ENCODE results near the gene ADCY1. TPM values are rescaled to one million over a fixed set of nuclear protein-coding genes. Genes with fewer than 3 reads are reported as not detected.

The ADCY1 gene
- polyA plus RNA-seq, 1 experiment, result 0.26 TPM

DNA sequence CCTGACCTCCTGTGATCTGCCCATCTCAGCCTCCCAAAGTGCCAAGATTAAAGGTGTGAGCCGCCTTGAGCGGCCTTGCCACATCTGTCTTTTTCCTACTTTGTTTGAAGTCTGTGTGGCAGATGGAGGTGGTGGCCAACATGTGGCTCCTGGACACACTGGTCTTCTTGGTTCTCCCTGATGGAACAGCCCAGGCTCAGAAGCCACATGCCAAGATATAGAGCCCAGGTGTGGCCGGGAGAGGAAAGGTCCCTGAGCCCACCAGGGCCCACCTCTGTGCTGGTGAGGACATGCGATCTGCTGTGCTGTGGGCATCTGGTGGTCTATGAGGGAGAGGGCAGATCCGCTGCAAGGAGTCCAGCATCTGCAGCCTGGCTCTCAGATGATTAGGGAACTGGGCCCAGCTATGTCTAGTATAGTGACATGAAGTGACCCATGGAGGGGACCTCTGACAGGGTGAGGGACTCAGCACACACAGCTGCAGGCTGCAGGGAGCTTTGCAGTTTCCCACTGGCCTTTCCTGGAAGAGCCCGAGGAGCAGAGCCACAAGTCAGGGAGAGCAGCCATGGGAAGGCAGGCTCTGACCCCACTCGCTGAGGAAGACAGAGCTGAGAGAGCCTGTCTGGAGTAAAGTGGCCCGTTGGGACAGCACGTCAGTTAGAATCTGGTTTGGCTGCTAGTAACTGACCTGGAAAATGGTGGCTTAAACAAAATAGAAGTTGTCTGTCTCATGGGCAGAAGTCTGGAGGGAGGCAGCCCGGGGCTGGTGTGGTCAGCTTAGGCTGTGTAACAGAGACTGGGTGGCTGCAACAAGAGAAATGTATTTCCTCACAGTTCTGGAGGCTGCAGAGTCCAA, 25.9 kb downstream of the ADCY1 start:
- H3K4me3 ChIP-seq (ENCODE audit: low read depth, low read length), result no peak overlapping the region
- CTCF ChIA-PET, result no interaction called here
- H3K36me3 ChIP-seq (ENCODE audit: control insufficient read depth, insufficient read depth, low read length), result no peaks in the 10 kb centered on the region
- POLR2A ChIA-PET, result no interaction called here
- H3K27me3 ChIP-seq (ENCODE audit: control insufficient read depth, insufficient read depth, low read length), result peaks cover 3% of the 10 kb centered on the region; the same call in 1 of the 2 replicates
- DNase-seq (ENCODE audit: low read depth), result no peak
- TF ChIP-seq CTCF (IDR thresholded peaks at IDR 0.05; ENCODE audit: insufficient read depth, low read depth, low read length), result no peak

GRCh38 chr7:45601094-45601493, 26.9 kb downstream of the ADCY1 start:
- H3K36me3 ChIP-seq (ENCODE audit: control insufficient read depth, insufficient read depth, low read length), result no peaks in the 10 kb centered on the region
- TF ChIP-seq CTCF (IDR thresholded peaks at IDR 0.05; ENCODE audit: insufficient read depth, low read depth, low read length), result no peak
- peaks cover 3% of the 10 kb centered on the region; the same call in 1 of the 2 replicates for H3K27me3 ChIP-seq (ENCODE audit: control insufficient read depth, insufficient read depth, low read length)
- ChIA-PET CTCF (no interaction called here), POLR2A (no interaction called here)
- H3K4me3 ChIP-seq (ENCODE audit: low read depth, low read length), result no peak overlapping the region
- no peak for DNase-seq (ENCODE audit: low read depth)

GRCh38 chr7:45601816-45602540, 27.8 kb downstream of the ADCY1 start:
- CTCF ChIA-PET, result no interaction called here
- Histone ChIP-seq H3K4me3 (ENCODE audit: low read depth, low read length) (no peak overlapping the region), H3K27me3 (ENCODE audit: control insufficient read depth, insufficient read depth, low read length) (peaks cover 3% of the 10 kb centered on the region; the same call in 1 of the 2 replicates), H3K36me3 (ENCODE audit: control insufficient read depth, insufficient read depth, low read length) (no peaks in the 10 kb centered on the region)
- POLR2A ChIA-PET, result no interaction called here
- DNase-seq (ENCODE audit: low read depth), result no peak
- TF ChIP-seq CTCF (IDR thresholded peaks at IDR 0.05; ENCODE audit: insufficient read depth, low read depth, low read length), result no peak

- DNase-seq (ENCODE audit: low read depth), result no peak
- no peaks in the 10 kb centered on the region for H3K27me3 ChIP-seq (ENCODE audit: control insufficient read depth, insufficient read depth, low read length)
- TF ChIP-seq CTCF (IDR thresholded peaks at IDR 0.05; ENCODE audit: insufficient read depth, low read depth, low read length), result no peak
- H3K4me3 ChIP-seq (ENCODE audit: low read depth, low read length), result no peak overlapping the region
- no peaks in the 10 kb centered on the region for H3K36me3 ChIP-seq (ENCODE audit: control insufficient read depth, insufficient read depth, low read length)
- ChIA-PET CTCF (no interaction called here), POLR2A (no interaction called here)
Observed at GRCh38 chr7:45606050-45606449, 31.9 kb downstream of the ADCY1 start.

DNA sequence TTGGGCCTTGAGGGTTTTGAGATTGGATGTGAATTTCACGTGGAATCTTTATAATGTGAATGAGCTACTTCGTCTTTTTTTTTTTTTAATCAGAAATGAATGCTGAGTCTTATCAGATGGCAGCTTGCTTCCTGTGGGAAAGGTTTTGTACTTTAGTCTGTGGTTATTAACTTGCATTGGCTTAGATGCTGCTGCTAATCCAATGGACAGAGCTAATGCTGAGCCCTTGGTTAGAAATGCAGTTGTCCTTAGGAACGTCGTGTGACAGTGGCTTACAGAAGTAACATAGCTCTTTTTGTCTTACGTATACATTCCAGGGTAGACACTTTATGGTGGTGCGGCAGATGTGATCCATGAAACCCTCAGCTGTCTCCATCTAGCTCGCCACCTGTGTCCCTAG, 32.8 kb downstream of the ADCY1 start:
- CTCF ChIA-PET, result interaction anchor here (1.0 kb wide), 1 partner anchor 10 kb away, joined by 3 read pairs; no protein-coding TSS in a partner anchor
- Histone ChIP-seq H3K36me3 (ENCODE audit: control insufficient read depth, insufficient read depth, low read length) (no peaks in the 10 kb centered on the region), H3K4me3 (ENCODE audit: low read depth, low read length) (no peak overlapping the region), H3K27me3 (ENCODE audit: control insufficient read depth, insufficient read depth, low read length) (no peaks in the 10 kb centered on the region)
- TF ChIP-seq CTCF (IDR thresholded peaks at IDR 0.05; ENCODE audit: insufficient read depth, low read depth, low read length), result no peak
- DNase-seq (ENCODE audit: low read depth), result no peak
- POLR2A ChIA-PET, result no interaction called here

Data from BJ (cell line).